ENCODE data around the gene TAPBPL.
"Not testable (repeated sequence)": the region's sequence is repeated elsewhere in the genome, so short reads cannot be mapped to it uniquely, and the experiment has no call there.

TAPBPL gene

GRCh38 chr12:6463858-6464257 lies 12.0 kb downstream of the TAPBPL start:
- no peak for DNase-seq

- DNase-seq: no peak
These were observed 12.7 kb downstream of the TAPBPL start for GRCh38 chr12:6464531-6464930.

- peak; percentile 70 for DNase-seq
These were observed 13.8 kb downstream of the TAPBPL start for GRCh38 chr12:6465467-6466183.

- no peak for DNase-seq
These were observed 14.3 kb downstream of the TAPBPL start for GRCh38 chr12:6466184-6466573.

- not testable (repeated sequence) for DNase-seq
These were observed 14.9 kb downstream of the TAPBPL start for GRCh38 chr12:6466751-6467150.

GRCh38 chr12:6467571-6468282 lies 15.9 kb downstream of the TAPBPL start:
- not testable (repeated sequence) for DNase-seq

GRCh38 chr12:6468283-6468575 lies 16.4 kb downstream of the TAPBPL start:
- DNase-seq: no peak

- DNase-seq: no peak
These were observed 17.2 kb downstream of the TAPBPL start for GRCh38 chr12:6469092-6469491.

- no peak for DNase-seq
These were observed 17.9 kb downstream of the TAPBPL start for GRCh38 chr12:6469609-6470374.

- DNase-seq: peak; percentile 98
These were observed 18.7 kb downstream of the TAPBPL start, which contains the start of gene VAMP1 for GRCh38 chr12:6470375-6471163. TSS of gene VAMP1 (minus strand) at chr12:6470677. CDS start at chr12:6470531, 146 bp downstream.

- no peak for DNase-seq
These were observed 20.1 kb downstream of the TAPBPL start for GRCh38 chr12:6471989-6472360.

GRCh38 chr12:6472491-6472890 lies 20.6 kb downstream of the TAPBPL start:
- no peak for DNase-seq

GRCh38 chr12:6475233-6475975 lies 23.6 kb downstream of the TAPBPL start:
- not testable (repeated sequence) for DNase-seq

- DNase-seq: peak; percentile 21
These were observed 24.6 kb downstream of the TAPBPL start for GRCh38 chr12:6476489-6476888.

- not testable (repeated sequence) for DNase-seq
These were observed 25.9 kb downstream of the TAPBPL start for GRCh38 chr12:6477601-6478377.

GRCh38 chr12:6478416-6478815 lies 26.6 kb downstream of the TAPBPL start:
- no peak for DNase-seq

GRCh38 chr12:6488240-6488639 lies 36.4 kb downstream of the TAPBPL start:
- no peak for DNase-seq

- no peak for DNase-seq
These were observed 37.6 kb downstream of the TAPBPL start for GRCh38 chr12:6489449-6489848.

- DNase-seq: not testable (repeated sequence)
These were observed 38.8 kb downstream of the TAPBPL start for GRCh38 chr12:6490673-6491072.

GRCh38 chr12:6492838-6493496 lies 41.1 kb downstream of the TAPBPL start, which contains the start of gene MRPL51:
TSS of gene MRPL51 (minus strand) at chr12:6493262. CDS start at chr12:6493136, 126 bp downstream.
- peak; percentile 96 for DNase-seq

Measured in amniotic stem cell (primary cell).